Panc1 (cell line): ENCODE results near the gene NT5DC2.

ENCODE experiments used
- SIN3A ChIP-seq: IDR thresholded peaks from 2 replicates; pipeline ENCODE4 v1.6.1; 2012; ENCODE audit warnings: low read depth, mild to moderate bottlenecking, low read length, moderate library complexity, borderline replicate concordance; ENCODE audit not compliant: insufficient read depth
- TF ChIP-seq, protein P1 (sequence below): fragments of 450-650 bp; IDR thresholded peaks from 2 replicates; pipeline ENCODE4 v1.5.1; 2017; ENCODE audit warnings: mild to moderate bottlenecking

DNA sequence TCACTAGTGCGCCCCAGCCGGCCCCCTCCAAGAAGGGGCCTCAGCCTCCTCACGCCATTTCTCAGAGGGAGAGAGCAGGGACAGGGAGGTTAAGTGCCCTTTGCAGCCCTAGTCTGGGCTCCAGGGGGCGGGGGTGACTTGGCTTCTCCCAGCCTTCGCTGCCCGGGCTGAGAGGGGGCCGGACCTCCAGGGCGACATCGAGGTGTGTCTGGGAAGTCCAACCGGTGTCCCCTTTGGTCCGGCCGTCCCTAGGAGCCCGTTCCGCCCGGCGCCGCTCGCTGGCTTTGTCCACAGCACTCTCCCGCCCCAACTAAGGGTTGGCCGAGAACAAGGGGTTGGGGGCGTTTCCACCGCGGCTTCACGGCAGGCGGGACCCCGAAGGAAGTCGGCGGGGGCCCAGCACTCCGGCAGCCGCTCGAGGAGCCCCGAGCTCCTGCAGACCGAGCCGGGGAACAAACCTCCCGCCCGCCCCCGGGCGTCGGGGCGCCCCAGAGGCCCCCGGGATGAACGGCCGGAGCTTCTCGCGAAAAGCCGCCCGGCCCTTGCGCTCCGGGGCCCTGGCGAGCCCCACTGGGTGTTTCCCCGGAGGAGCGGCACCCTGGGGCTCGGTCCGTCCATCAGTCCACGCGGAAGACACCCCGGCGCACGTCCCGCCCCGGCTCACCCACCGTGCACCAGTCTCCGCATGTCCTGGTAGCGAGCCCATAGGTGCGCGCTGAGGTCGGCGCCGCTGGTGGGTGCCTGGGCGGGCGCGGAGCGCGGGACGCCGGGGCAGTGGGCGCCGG lies 627 bp downstream of the NT5DC2 start:
- no peak for TF ChIP-seq SIN3A
- TF ChIP-seq, protein P1, sequence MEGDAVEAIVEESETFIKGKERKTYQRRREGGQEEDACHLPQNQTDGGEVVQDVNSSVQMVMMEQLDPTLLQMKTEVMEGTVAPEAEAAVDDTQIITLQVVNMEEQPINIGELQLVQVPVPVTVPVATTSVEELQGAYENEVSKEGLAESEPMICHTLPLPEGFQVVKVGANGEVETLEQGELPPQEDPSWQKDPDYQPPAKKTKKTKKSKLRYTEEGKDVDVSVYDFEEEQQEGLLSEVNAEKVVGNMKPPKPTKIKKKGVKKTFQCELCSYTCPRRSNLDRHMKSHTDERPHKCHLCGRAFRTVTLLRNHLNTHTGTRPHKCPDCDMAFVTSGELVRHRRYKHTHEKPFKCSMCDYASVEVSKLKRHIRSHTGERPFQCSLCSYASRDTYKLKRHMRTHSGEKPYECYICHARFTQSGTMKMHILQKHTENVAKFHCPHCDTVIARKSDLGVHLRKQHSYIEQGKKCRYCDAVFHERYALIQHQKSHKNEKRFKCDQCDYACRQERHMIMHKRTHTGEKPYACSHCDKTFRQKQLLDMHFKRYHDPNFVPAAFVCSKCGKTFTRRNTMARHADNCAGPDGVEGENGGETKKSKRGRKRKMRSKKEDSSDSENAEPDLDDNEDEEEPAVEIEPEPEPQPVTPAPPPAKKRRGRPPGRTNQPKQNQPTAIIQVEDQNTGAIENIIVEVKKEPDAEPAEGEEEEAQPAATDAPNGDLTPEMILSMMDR: no peak
